BLaER1 treated with 17β-estradiol and CSF1 and Interleukin-3, amounts not matched to agents 10 nM and 100 nM (cell line): ENCODE data around the gene MAP3K4.

Experiments
- H3K27ac ChIP-seq, 11 experiments: shearing (Covaris generic); formaldehyde crosslinking; 2 replicates each; pipeline ENCODE4 v1.8.1; 2022
- H3K27me3 ChIP-seq, 11 experiments: shearing (Covaris generic); formaldehyde crosslinking; 2 replicates each; pipeline ENCODE4 v1.8.1; 2022
- H3K36me3 ChIP-seq, 11 experiments: shearing (Covaris generic); formaldehyde crosslinking; 2 replicates each; pipeline ENCODE4 v1.8.1; 2022
- H3K4me1 ChIP-seq, 10 experiments: shearing (Covaris generic); formaldehyde crosslinking; 2 replicates each; pipeline ENCODE4 v1.8.1; 2022
- H3K4me2 ChIP-seq, 11 experiments: shearing (Covaris generic); formaldehyde crosslinking; 2 replicates each; pipeline ENCODE4 v1.8.1; 2022
- H3K4me3 ChIP-seq, 10 experiments: shearing (Covaris generic); formaldehyde crosslinking; 2 replicates each; pipeline ENCODE4 v1.8.1; 2022
- H3K9ac ChIP-seq, 11 experiments: shearing (Covaris generic); formaldehyde crosslinking; 2 replicates each; pipeline ENCODE4 v1.8.1; 2022
- H3K9me3 ChIP-seq, 11 experiments: shearing (Covaris generic); formaldehyde crosslinking; replicated peaks in 1 of 11; 2 replicates each; pipeline ENCODE4 v1.8.1; 2022
- H4K20me1 ChIP-seq, 11 experiments: shearing (Covaris generic); formaldehyde crosslinking; 2 replicates each; pipeline ENCODE4 v1.8.1; 2022
- Cebpa-rat ChIP-seq, 11 experiments: shearing (Covaris generic); IDR thresholded peaks; 2 replicates each; pipeline ENCODE4 v1.8.1; 2022

MAP3K4 gene

DNA sequence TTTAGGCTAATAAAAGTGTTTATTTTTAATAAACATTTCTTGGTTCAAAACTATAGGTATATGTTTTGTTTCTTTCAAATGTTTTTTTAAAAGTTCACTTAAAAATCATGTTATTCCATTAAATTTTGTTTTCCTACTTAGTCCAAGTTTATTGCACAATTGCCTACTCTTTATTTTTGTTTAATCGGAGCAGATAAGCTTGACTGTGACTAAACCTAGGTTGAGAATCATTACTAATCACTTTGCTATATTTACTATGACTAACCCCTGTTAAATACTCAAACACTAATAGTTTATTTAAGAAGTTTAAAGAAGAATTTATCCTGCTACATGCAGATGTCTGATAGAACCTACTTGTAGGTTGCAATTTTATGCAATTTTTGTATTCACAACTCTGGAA, 18.8 kb downstream of the MAP3K4 start:
- Histone ChIP-seq H3K9me3 (peaks cover 0 to 24% (median 8%) of the 10 kb centered on the region in 11 experiments; a peak in 19 of 22 replicates), H3K36me3 (peaks cover 0 to 26% (median 19%) of the 10 kb centered on the region in 11 experiments; a peak in 18 of 22 replicates), H3K4me2 (no peak overlapping the region), H4K20me1 (peaks cover 0 to 62% (median 37%) of the 10 kb centered on the region in 11 experiments; a peak in 15 of 22 replicates), H3K27me3 (no peaks in the 10 kb centered on the region), H3K27ac (no peak overlapping the region), H3K4me1 (no peaks in the 10 kb centered on the region), H3K4me3 (no peak overlapping the region), H3K9ac (no peak overlapping the region)
- TF ChIP-seq Cebpa-rat (IDR thresholded peaks at IDR 0.05) = no peak

DNA sequence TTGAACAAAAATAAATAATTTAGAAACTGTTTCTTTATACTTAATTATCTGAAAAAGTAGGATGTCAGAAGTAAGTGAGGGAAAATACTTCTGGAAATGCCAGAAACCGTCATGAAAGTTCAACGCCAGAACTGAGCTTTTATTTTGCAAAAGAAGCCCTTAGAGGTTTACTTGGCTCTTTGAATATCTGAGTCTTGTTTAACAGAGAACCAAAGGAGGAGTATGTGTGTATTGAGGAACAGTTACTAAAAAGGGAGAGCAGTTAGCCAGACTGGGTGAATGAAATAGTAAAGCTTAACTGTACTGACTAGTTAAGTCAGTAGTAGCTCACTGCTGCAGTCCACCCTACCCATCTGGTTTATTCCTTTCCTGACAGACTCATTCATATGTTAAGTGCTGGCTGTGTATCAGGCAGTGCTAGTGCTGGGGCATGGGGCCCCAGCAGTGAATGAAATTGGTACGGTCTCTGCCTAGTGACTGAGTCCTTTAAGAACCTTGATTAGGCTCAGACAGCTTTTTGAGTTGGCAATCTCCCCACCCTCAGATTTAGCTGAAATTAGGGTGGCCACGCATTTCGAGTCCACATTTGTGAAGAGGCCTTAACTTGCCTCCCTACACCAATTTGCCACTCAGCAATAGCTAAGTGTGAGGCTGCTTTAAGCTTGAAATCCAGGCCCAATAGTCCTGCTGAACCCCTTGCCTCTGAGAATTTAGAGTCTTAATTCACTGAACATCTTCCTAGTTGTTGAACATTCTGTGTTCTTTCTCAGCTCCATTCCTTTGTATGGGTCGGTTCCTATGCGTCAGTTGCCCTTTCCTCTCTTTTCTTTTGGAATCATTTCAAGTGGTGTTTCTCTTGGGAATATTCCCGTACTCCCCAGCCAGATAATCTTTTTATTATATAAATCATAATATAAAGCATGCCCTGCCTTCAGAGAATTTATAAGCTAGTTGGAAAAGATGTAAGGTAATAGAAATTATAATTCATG, 20.2 kb downstream of the MAP3K4 start:
- H3K27ac ChIP-seq = no peak overlapping the region
- no peaks in the 10 kb centered on the region for H3K27me3 ChIP-seq
- no peak overlapping the region for H3K4me3 ChIP-seq
- peaks cover 0 to 29% (median 22%) of the 10 kb centered on the region in 11 experiments; a peak in 18 of 22 replicates for H3K36me3 ChIP-seq
- no peak for TF ChIP-seq Cebpa-rat (IDR thresholded peaks at IDR 0.05)
- peaks cover 0 to 60% (median 35%) of the 10 kb centered on the region in 11 experiments; a peak in 15 of 22 replicates for H4K20me1 ChIP-seq
- no peak overlapping the region for H3K4me2 ChIP-seq
- no peaks in the 10 kb centered on the region for H3K4me1 ChIP-seq
- H3K9ac ChIP-seq = no peak overlapping the region
- H3K9me3 ChIP-seq = peaks cover 0 to 32% (median 12%) of the 10 kb centered on the region in 11 experiments; a peak in 19 of 22 replicates

DNA sequence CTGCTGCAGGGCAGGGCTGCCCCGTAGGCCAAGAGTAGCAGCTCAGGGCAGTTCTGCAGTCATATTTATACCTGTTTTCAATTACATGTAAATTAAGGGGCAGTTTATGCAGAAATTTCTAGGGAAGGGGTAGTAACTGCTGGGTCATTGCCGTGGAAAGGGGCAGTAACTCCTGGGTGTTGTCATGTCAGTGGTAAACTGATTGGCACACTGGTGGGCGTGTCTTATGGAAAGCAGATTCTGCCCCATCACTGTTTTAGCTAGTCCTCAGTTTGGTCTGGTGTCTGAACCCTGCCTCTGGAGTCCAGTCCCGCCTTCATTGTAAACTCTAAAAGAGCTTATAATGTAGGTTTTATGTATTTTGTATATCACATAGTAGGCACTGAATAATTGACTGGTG, 22.1 kb downstream of the MAP3K4 start:
- H3K27me3 ChIP-seq = no peaks in the 10 kb centered on the region
- H3K9ac ChIP-seq = no peak overlapping the region
- H3K9me3 ChIP-seq = peaks cover 0 to 31% (median 12%) of the 10 kb centered on the region in 11 experiments; a peak in 19 of 22 replicates
- no peaks in the 10 kb centered on the region for H3K4me1 ChIP-seq
- H3K27ac ChIP-seq = no peak overlapping the region
- H3K4me2 ChIP-seq = no peak overlapping the region
- no peak overlapping the region for H3K4me3 ChIP-seq
- no peak for TF ChIP-seq Cebpa-rat (IDR thresholded peaks at IDR 0.05)
- peaks cover 0 to 23% (median 17%) of the 10 kb centered on the region in 11 experiments; a peak in 18 of 22 replicates for H3K36me3 ChIP-seq
- H4K20me1 ChIP-seq = peaks cover 0 to 67% (median 30%) of the 10 kb centered on the region in 11 experiments; a peak in 15 of 22 replicates

GRCh38 chr6:161017766-161018564, 26.4 kb downstream of the MAP3K4 start:
- Histone ChIP-seq H3K36me3 (peaks cover 9 to 38% (median 28%) of the 10 kb centered on the region in 11 experiments; a peak in 21 of 22 replicates), H3K9ac (no peak overlapping the region), H4K20me1 (peaks cover 0 to 59% (median 22%) of the 10 kb centered on the region in 11 experiments; a peak in 8 of 22 replicates), H3K4me2 (no peak overlapping the region), H3K27me3 (no peaks in the 10 kb centered on the region), H3K27ac (no peak overlapping the region), H3K4me1 (no peaks in the 10 kb centered on the region), H3K9me3 (peaks cover 8 to 32% (median 10%) of the 10 kb centered on the region in 11 experiments; a peak in 21 of 22 replicates), H3K4me3 (no peak overlapping the region)
- TF ChIP-seq Cebpa-rat (IDR thresholded peaks at IDR 0.05) = no peak

GRCh38 chr6:161019324-161019839, 27.8 kb downstream of the MAP3K4 start:
- Histone ChIP-seq H4K20me1 (peaks cover 0 to 54% (median 15%) of the 10 kb centered on the region in 11 experiments; a peak in 7 of 22 replicates), H3K27me3 (no peaks in the 10 kb centered on the region), H3K9me3 (peaks cover 8 to 25% (median 16%) of the 10 kb centered on the region in 11 experiments; a peak in 21 of 22 replicates), H3K4me2 (no peak overlapping the region), H3K36me3 (peaks cover 9 to 50% (median 34%) of the 10 kb centered on the region in 11 experiments; a peak in 21 of 22 replicates), H3K9ac (no peak overlapping the region), H3K4me1 (no peaks in the 10 kb centered on the region), H3K27ac (no peak overlapping the region), H3K4me3 (no peak overlapping the region)
- TF ChIP-seq Cebpa-rat (IDR thresholded peaks at IDR 0.05) = no peak

DNA sequence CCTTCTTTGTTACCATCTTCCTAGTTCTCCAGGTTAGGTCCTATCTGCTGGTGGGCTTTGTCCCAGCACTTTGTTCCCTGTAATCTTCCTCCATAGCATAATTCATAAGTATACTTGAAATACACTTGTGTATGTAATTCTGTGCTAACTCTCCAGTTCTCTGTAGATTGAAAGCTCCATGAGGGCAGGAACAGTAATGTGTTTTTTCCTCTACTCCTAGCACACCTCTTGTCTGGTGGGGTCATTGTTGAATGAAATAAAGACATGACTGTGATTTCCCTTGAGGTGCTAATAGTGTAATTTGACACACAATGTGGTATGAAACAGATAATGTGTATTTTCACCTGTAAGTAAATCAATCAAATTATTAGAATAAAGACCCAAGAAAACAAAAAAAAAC, 30.0 kb downstream of the MAP3K4 start:
- H3K9me3 ChIP-seq = peaks cover 0 to 15% (median 8%) of the 10 kb centered on the region in 11 experiments; a peak in 11 of 22 replicates
- peaks cover 0 to 55% (median 33%) of the 10 kb centered on the region in 11 experiments; a peak in 19 of 22 replicates for H3K36me3 ChIP-seq
- H3K9ac ChIP-seq = no peak overlapping the region
- no peak overlapping the region for H3K4me2 ChIP-seq
- H4K20me1 ChIP-seq = peaks cover 0 to 62% (median 14%) of the 10 kb centered on the region in 11 experiments; a peak in 8 of 22 replicates
- H3K4me3 ChIP-seq = no peak overlapping the region
- H3K4me1 ChIP-seq = no peaks in the 10 kb centered on the region
- H3K27ac ChIP-seq = no peak overlapping the region
- H3K27me3 ChIP-seq = no peaks in the 10 kb centered on the region
- no peak for TF ChIP-seq Cebpa-rat (IDR thresholded peaks at IDR 0.05)

DNA sequence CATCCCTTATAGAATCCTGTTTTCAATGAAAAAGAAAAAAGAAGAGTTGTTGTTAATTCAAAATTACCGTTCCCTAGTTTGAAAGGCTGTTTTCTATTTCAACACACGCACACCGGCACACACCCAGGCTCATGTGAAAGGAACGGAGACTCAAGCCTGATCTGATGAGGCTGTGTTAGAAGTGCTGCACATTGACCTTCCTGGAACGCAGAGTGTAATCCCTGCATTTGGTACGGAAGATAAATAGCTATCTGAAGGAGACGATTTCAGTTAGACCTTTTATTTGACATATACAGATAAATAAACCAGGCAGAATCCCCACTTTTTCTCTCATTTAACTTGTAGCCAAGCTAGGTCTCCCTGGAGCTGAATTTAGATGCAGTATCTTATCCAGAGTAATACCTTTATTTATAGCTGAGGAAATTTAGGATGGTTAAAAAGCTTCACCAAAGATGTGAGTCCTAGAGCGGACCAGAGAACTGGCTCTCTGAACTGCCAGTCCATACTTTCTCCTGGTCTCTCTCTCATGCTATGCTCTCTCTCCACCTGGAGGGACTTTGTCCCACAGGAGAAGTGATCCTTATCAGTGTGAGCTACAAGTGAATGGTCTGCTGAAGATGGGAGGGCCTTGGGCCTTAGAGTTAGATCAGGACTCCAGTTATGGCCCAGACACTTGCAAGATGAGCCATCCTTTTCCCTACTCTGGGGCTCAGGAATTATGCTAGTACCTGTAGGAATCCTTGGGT, 30.6 kb downstream of the MAP3K4 start:
- H3K27ac ChIP-seq = no peak overlapping the region
- no peaks in the 10 kb centered on the region for H3K4me1 ChIP-seq
- peaks cover 0 to 15% (median 8%) of the 10 kb centered on the region in 11 experiments; a peak in 10 of 22 replicates for H3K9me3 ChIP-seq

GRCh38 chr6:161023316-161023715, 31.7 kb downstream of the MAP3K4 start:
- Histone ChIP-seq H3K9ac (no peak overlapping the region), H3K27ac (no peak overlapping the region), H3K27me3 (no peaks in the 10 kb centered on the region), H3K9me3 (peaks cover 0 to 11% (median 5%) of the 10 kb centered on the region in 11 experiments; a peak in 8 of 22 replicates), H3K4me1 (peaks cover 0 to 11% (median under 1%) of the 10 kb centered on the region in 10 experiments; a peak in 9 of 20 replicates), H4K20me1 (peaks cover 0 to 70% (median 17%) of the 10 kb centered on the region in 11 experiments; a peak in 12 of 22 replicates), H3K36me3 (peaks cover 0 to 55% (median 33%) of the 10 kb centered on the region in 11 experiments; a peak in 19 of 22 replicates), H3K4me3 (no peak overlapping the region), H3K4me2 (no peak overlapping the region)
- no peak for TF ChIP-seq Cebpa-rat (IDR thresholded peaks at IDR 0.05)

More for the DNA sequence above, 30.6 kb downstream of the MAP3K4 start:
- peaks cover 0 to 55% (median 33%) of the 10 kb centered on the region in 11 experiments; a peak in 19 of 22 replicates for H3K36me3 ChIP-seq
- no peak overlapping the region for H3K9ac ChIP-seq
- H4K20me1 ChIP-seq = peaks cover 0 to 66% (median 10%) of the 10 kb centered on the region in 11 experiments; a peak in 8 of 22 replicates
- no peak overlapping the region for H3K4me2 ChIP-seq
- H3K4me3 ChIP-seq = no peak overlapping the region
- TF ChIP-seq Cebpa-rat (IDR thresholded peaks at IDR 0.05) = no peak
- no peaks in the 10 kb centered on the region for H3K27me3 ChIP-seq
